ENCODE data around the gene NYNRIN.

DNA sequence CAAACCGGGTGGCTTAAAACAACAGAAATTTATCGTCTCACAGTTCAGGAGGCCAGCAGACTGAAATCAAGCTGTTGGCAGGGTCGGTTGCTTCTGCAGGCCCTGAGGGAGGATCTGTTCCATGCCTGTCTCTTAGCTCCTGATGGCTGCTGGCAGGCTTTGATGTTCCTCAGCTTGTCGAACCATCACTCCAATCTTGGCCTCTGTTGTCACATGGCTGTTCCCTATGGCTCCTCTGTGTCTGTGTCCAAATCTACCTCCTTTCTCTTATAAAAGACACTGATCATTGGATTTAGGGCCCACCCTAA, 16.8 kb upstream of the NYNRIN start:
- TF ChIP-seq POLR2AphosphoS5 (IDR thresholded peaks at IDR 0.05; ENCODE audit: insufficient read depth, low read depth, low read length) (no peak), EZH2 (IDR thresholded peaks at IDR 0.05; ENCODE audit: borderline replicate concordance, low read depth, low read length, severe bottlenecking) (no peak)
- TF ChIP-seq, protein P1, sequence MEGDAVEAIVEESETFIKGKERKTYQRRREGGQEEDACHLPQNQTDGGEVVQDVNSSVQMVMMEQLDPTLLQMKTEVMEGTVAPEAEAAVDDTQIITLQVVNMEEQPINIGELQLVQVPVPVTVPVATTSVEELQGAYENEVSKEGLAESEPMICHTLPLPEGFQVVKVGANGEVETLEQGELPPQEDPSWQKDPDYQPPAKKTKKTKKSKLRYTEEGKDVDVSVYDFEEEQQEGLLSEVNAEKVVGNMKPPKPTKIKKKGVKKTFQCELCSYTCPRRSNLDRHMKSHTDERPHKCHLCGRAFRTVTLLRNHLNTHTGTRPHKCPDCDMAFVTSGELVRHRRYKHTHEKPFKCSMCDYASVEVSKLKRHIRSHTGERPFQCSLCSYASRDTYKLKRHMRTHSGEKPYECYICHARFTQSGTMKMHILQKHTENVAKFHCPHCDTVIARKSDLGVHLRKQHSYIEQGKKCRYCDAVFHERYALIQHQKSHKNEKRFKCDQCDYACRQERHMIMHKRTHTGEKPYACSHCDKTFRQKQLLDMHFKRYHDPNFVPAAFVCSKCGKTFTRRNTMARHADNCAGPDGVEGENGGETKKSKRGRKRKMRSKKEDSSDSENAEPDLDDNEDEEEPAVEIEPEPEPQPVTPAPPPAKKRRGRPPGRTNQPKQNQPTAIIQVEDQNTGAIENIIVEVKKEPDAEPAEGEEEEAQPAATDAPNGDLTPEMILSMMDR (IDR thresholded peaks at IDR 0.05; ENCODE audit: extremely low read depth in 1 of 2, insufficient read depth in 1 of 2, low read depth in 1 of 2, low read length in 2 of 2) = no peak

All from endothelial cell of umbilical vein (primary cell).